Endothelial cell of umbilical vein (primary cell): ENCODE data around the gene DENND5A.

Experiments used
- CTCF ChIP-seq, 2 donors: IDR thresholded peaks; 1 replicate in 1 of 2; 2 replicates in 1 of 2; pipeline ENCODE4 v1.5.1; 2011; ENCODE audit warnings: low read length in 2 of 2, mild to moderate bottlenecking in 2 of 2, moderate library complexity in 2 of 2, control low read depth in 1 of 2, inconsistent platforms in 1 of 2, low read depth in 1 of 2; ENCODE audit not compliant: insufficient read depth in 1 of 2; ENCODE audit errors: extremely low read depth in 1 of 2
- EZH2 ChIP-seq: IDR thresholded peaks from 2 replicates; pipeline ENCODE4 v1.6.1; 2012; ENCODE audit warnings: borderline replicate concordance, low read depth, mild to moderate bottlenecking, moderate library complexity, low read length, inconsistent platforms; ENCODE audit not compliant: severe bottlenecking
- FOS ChIP-seq: IDR thresholded peaks from 2 replicates; pipeline ENCODE4 v1.6.1; 2011; ENCODE audit warnings: mild to moderate bottlenecking, low read length, moderate library complexity, borderline replicate concordance; ENCODE audit not compliant: insufficient read depth
- POLR2AphosphoS5 ChIP-seq: IDR thresholded peaks from 2 replicates; pipeline ENCODE4 v1.6.1; 2012; ENCODE audit warnings: low read depth, mild to moderate bottlenecking, control low read depth, low read length, moderate library complexity; ENCODE audit not compliant: insufficient read depth

- TF ChIP-seq CTCF (IDR thresholded peaks at IDR 0.05; ENCODE audit: extremely low read depth in 1 of 2, insufficient read depth in 1 of 2, low read depth in 1 of 2, low read length in 2 of 2) = no peak
- no peak for TF ChIP-seq EZH2
- TF ChIP-seq POLR2AphosphoS5 = no peak
- no peak for TF ChIP-seq FOS
Measured at GRCh38 chr11:9192561-9192960, 72.6 kb downstream of the DENND5A start.
